ENCODE results near the gene TPTE2.
A peak's percentile ranks its signal among the peaks of the same experiment; 100 is the strongest.

Gene TPTE2

GRCh38 chr13:19587635-19588300 is 26.4 kb upstream of the TPTE2 start:
- no peak overlapping the region for H3K4me3 ChIP-seq (replicated peaks; ENCODE audit: low read depth, low read length)
- DNase-seq (ENCODE audit: low read depth) = peak; percentile 57

GRCh38 chr13:19586904-19587634 is 25.7 kb upstream of the TPTE2 start:
- DNase-seq (ENCODE audit: low read depth) = no peak
- TF ChIP-seq CTCF (IDR thresholded peaks at IDR 0.05; ENCODE audit: low read length, missing control alignments) = no peak
- H3K4me3 ChIP-seq (replicated peaks; ENCODE audit: low read depth, low read length) = no peak overlapping the region

More at GRCh38 chr13:19587635-19588300, 26.4 kb upstream of the TPTE2 start:
- TF ChIP-seq CTCF (IDR thresholded peaks at IDR 0.05; ENCODE audit: low read length, missing control alignments) = peak; percentile 39

- TF ChIP-seq CTCF (IDR thresholded peaks at IDR 0.05; ENCODE audit: low read length, missing control alignments) = no peak
These were observed 20.3 kb upstream of the TPTE2 start for GRCh38 chr13:19581675-19582074.

DNA sequence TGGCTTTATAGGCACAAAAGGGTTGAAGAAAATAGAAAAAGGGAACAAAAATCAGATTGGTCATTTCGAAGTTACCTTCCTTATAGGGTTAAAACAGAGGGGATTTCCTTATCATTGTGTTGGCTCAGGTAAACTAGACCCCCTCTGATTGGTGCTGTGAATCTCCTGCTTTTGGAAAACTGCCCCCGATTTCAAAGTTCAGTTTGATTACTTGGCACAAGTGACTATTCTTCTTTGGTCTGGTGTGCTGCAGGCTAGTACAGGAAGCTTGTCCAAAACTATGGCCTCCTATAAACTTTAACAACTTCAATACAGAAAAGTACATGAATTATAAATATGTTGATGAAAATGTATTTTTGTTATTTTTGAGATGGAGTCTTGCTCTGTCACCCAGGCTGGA is 13.9 kb upstream of the TPTE2 start:
- TF ChIP-seq CTCF (IDR thresholded peaks at IDR 0.05; ENCODE audit: low read length, missing control alignments) = no peak
- DNase-seq (ENCODE audit: low read depth) = no peak

More at GRCh38 chr13:19581675-19582074, 20.3 kb upstream of the TPTE2 start:
- DNase-seq (ENCODE audit: low read depth) = no peak
- no peak overlapping the region for H3K4me3 ChIP-seq (replicated peaks; ENCODE audit: low read depth, low read length)

GRCh38 chr13:19573120-19573716 is 11.9 kb upstream of the TPTE2 start:
- no peak for DNase-seq (ENCODE audit: low read depth)
- TF ChIP-seq CTCF (IDR thresholded peaks at IDR 0.05; ENCODE audit: low read length, missing control alignments) = no peak

More for the DNA sequence above, 13.9 kb upstream of the TPTE2 start:
- no peak overlapping the region for H3K4me3 ChIP-seq (replicated peaks; ENCODE audit: low read depth, low read length)

GRCh38 chr13:19572280-19572679 is 10.9 kb upstream of the TPTE2 start:
- TF ChIP-seq CTCF (IDR thresholded peaks at IDR 0.05; ENCODE audit: low read length, missing control alignments) = no peak
- DNase-seq (ENCODE audit: low read depth) = no peak

More at GRCh38 chr13:19573120-19573716, 11.9 kb upstream of the TPTE2 start:
- no peak overlapping the region for H3K4me3 ChIP-seq (replicated peaks; ENCODE audit: low read depth, low read length)

More at GRCh38 chr13:19572280-19572679, 10.9 kb upstream of the TPTE2 start:
- no peak overlapping the region for H3K4me3 ChIP-seq (replicated peaks; ENCODE audit: low read depth, low read length)
